Parathyroid adenoma (tissue), 2 donors: Measurements from ENCODE around the gene TBC1D14.
A peak's percentile ranks its signal among the peaks of the same experiment; 100 is the strongest.

Experiments used
- H2AFZ ChIP-seq: fragments of 300-600 bp; sonication (generic); one replicate; pipeline ENCODE4 v1.7.0; 2017; ENCODE audit warnings: antibody characterized with exemption, mild to moderate bottlenecking
- H3K27ac ChIP-seq: fragments of 300-600 bp; sonication (generic); one replicate; pipeline ENCODE4 v1.7.0; 2017
- H3K27me3 ChIP-seq: fragments of 300-600 bp; sonication (generic); one replicate; pipeline ENCODE4 v1.7.0; 2017; ENCODE audit warnings: low read length; ENCODE audit not compliant: control insufficient read depth, insufficient read depth
- H3K36me3 ChIP-seq: fragments of 300-600 bp; sonication (generic); one replicate; pipeline ENCODE4 v1.7.0; 2017; ENCODE audit warnings: low read length; ENCODE audit not compliant: control insufficient read depth, insufficient read depth
- H3K4me1 ChIP-seq: fragments of 300-600 bp; sonication (generic); one replicate; pipeline ENCODE4 v1.7.0; 2017; ENCODE audit warnings: control low read depth
- H3K4me2 ChIP-seq: fragments of 300-600 bp; sonication (generic); one replicate; pipeline ENCODE4 v1.7.0; 2017; ENCODE audit warnings: low read length
- H3K4me3 ChIP-seq: fragments of 300-600 bp; sonication (generic); one replicate; pipeline ENCODE4 v1.7.0; 2017; ENCODE audit warnings: low read depth, low read length
- H3K79me2 ChIP-seq: fragments of 300-600 bp; sonication (generic); one replicate; pipeline ENCODE4 v1.7.0; 2017; ENCODE audit warnings: control low read depth
- H3K9ac ChIP-seq: fragments of 300-600 bp; sonication (generic); one replicate; pipeline ENCODE4 v1.7.0; 2017; ENCODE audit warnings: mild to moderate bottlenecking
- H3K9me3 ChIP-seq: fragments of 300-600 bp; sonication (generic); one replicate; pipeline ENCODE4 v1.7.0; 2017; ENCODE audit warnings: low read length; ENCODE audit not compliant: control insufficient read depth
- CTCF ChIP-seq: fragments of 300-600 bp; sonication (generic); IDR thresholded peaks from one replicate; pipeline ENCODE4 v1.7.0; 2017; ENCODE audit warnings: antibody characterized with exemption, mild to moderate bottlenecking
- donor health status: primary hyperparathyroidism.

TBC1D14 gene

GRCh38 chr4:6909113-6909969 lies at the start of gene TBC1D14:
TSS of gene TBC1D14 (plus strand) at chr4:6909826. CDS start at chr4:6923390, 13,564 bp downstream.
- Histone ChIP-seq H3K79me2 (peaks cover 5% of the 10 kb centered on the region), H3K4me2 (peak within 1 kb of the TSS; percentile 96), H3K4me3 (peak within 1 kb of the TSS; percentile 88), H3K9ac (no peak within 1 kb of the TSS), H2AFZ (peak within 1 kb of the TSS; percentile 96), H3K9me3 (no peaks in the 10 kb centered on the region), H3K27me3 (no peaks in the 10 kb centered on the region), H3K36me3 (no peaks in the 10 kb centered on the region), H3K27ac (peak within 1 kb of the TSS; percentile 92), H3K4me1 (peaks cover 6% of the 10 kb centered on the region)
- TF ChIP-seq CTCF, result peak; percentile 20

GRCh38 chr4:6868386-6868785 lies 41.2 kb upstream of the TBC1D14 start:
- H3K36me3 ChIP-seq, result no peaks in the 10 kb centered on the region

GRCh38 chr4:6869944-6870343 lies 39.7 kb upstream of the TBC1D14 start:
- Histone ChIP-seq H3K4me3 (no peak overlapping the region), H3K4me2 (no peak overlapping the region), H2AFZ (no peak overlapping the region), H3K79me2 (peaks cover 2% of the 10 kb centered on the region), H3K9ac (no peak overlapping the region), H3K27ac (no peak overlapping the region), H3K9me3 (no peaks in the 10 kb centered on the region), H3K27me3 (no peaks in the 10 kb centered on the region), H3K4me1 (no peaks in the 10 kb centered on the region), H3K36me3 (no peaks in the 10 kb centered on the region)
- no peak for TF ChIP-seq CTCF

More at GRCh38 chr4:6868386-6868785, 41.2 kb upstream of the TBC1D14 start:
- no peaks in the 10 kb centered on the region for H3K4me1 ChIP-seq
- no peak overlapping the region for H2AFZ ChIP-seq
- H3K27me3 ChIP-seq, result no peaks in the 10 kb centered on the region
- no peak overlapping the region for H3K4me3 ChIP-seq
- peaks cover 2% of the 10 kb centered on the region for H3K79me2 ChIP-seq
- H3K27ac ChIP-seq, result no peak overlapping the region
- TF ChIP-seq CTCF, result no peak
- no peak overlapping the region for H3K9ac ChIP-seq
- H3K4me2 ChIP-seq, result no peak overlapping the region
- H3K9me3 ChIP-seq, result no peaks in the 10 kb centered on the region

- no peaks in the 10 kb centered on the region for H3K9me3 ChIP-seq
- H3K4me2 ChIP-seq, result no peak overlapping the region
- H3K27ac ChIP-seq, result no peak overlapping the region
- no peak for TF ChIP-seq CTCF
- peaks cover 2% of the 10 kb centered on the region for H3K79me2 ChIP-seq
- no peak overlapping the region for H3K4me3 ChIP-seq
- H3K4me1 ChIP-seq, result no peaks in the 10 kb centered on the region
- no peaks in the 10 kb centered on the region for H3K36me3 ChIP-seq
- H3K9ac ChIP-seq, result no peak overlapping the region
- no peaks in the 10 kb centered on the region for H3K27me3 ChIP-seq
- no peak overlapping the region for H2AFZ ChIP-seq
Measured at GRCh38 chr4:6873291-6873690, 36.3 kb upstream of the TBC1D14 start.
